Type B pancreatic cell (in vitro differentiated cells): ENCODE data around the gene DRD2. TPM values are rescaled to one million over a fixed set of nuclear protein-coding genes. Genes with fewer than 3 reads are reported as not detected.
"Not testable (repeated sequence)": the region's sequence is repeated elsewhere in the genome, so short reads cannot be mapped to it uniquely, and the experiment has no call there.

Experiments used
- DNase-seq: peaks from one replicate; pipeline ENCODE4 v3.0.0; 2021; ENCODE audit warnings: mixed read lengths; ENCODE audit not compliant: unreplicated experiment; ENCODE audit errors: extremely low spot score
- H3K27ac Mint-ChIP-seq: 2 replicates; pipeline ENCODE4 v1.8.0; 2021; ENCODE audit warnings: mild to moderate bottlenecking, mixed read lengths
- H3K27me3 Mint-ChIP-seq: 2 replicates; pipeline ENCODE4 v1.8.0; 2021; ENCODE audit warnings: mixed read lengths
- H3K36me3 Mint-ChIP-seq: 2 replicates; pipeline ENCODE4 v1.8.0; 2021; ENCODE audit warnings: mixed read lengths
- H3K4me1 Mint-ChIP-seq: one replicate; pipeline ENCODE4 v1.8.0; 2021; ENCODE audit warnings: mixed read lengths; ENCODE audit not compliant: unreplicated experiment
- H3K4me3 Mint-ChIP-seq: 2 replicates; pipeline ENCODE4 v1.8.0; 2021; ENCODE audit warnings: mild to moderate bottlenecking, mixed read lengths
- H3K9me3 Mint-ChIP-seq: 2 replicates; pipeline ENCODE4 v1.8.0; 2021; ENCODE audit warnings: mixed read lengths
- CTCF ChIP-seq: fragments of 200-600 bp; sonication (generic); conservative IDR thresholded peaks from 2 replicates; pipeline ENCODE4 v1.5.0; 2021; ENCODE audit warnings: antibody characterized with exemption, mild to moderate bottlenecking
- long read RNA-seq: library from polyadenylated mRNA; unstranded; transcript quantifications from one replicate; pipeline ENCODE4 v2.0.0, GENCODE V29; 2020
- total RNA-seq: library from RNA; stranded (reverse); gene quantifications from 2 replicates; pipeline ENCODE4 v1.2.1, GENCODE V29; 2021; ENCODE audit warnings: low replicate concordance

DRD2 gene
- total RNA-seq: 0.50 and 3.7 TPM in 2 replicates
- long read RNA-seq: 0 reads

DNA sequence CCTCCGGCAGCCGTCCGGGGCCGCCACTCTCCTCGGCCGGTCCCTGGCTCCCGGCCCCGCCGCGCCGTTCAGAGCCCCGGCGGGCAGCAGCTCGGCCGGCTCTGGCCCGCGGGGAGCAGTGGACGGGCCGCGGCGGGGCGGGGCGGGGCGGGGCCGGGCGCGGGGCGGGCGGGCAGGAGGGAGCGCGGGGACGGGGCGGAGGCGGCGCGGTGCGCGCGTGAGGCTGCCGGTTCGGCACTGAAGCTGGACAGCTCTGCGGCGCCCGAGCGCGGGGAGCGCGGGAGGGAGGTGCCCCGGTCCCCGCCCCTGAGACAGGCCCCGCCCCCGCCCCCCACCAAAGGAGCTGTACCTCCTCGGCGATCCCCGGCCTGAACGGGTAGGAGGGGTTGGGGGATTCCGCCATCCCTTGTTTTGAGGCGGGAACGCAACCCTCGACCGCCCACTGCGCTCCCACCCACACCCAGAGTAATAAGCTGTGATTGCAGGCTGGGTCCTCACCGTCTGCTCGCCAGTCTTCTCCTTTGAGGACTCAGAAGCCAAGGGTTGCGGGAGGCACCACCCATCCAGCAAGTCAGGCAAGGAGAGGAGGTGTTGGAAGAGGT lies at the start of gene DRD2:
Gene DRD2 (minus strand): TSS at position 239 of the 602 bp plus-strand sequence. CDS start 50,747 bp downstream, outside the sequence.
- Mint-ChIP-seq H3K27ac (no peak within 1 kb of the TSS), H3K4me1 (peaks cover 8% of the 10 kb centered on the region), H3K36me3 (no peaks in the 10 kb centered on the region), H3K4me3 (peak within 1 kb of the TSS; percentile 85), H3K9me3 (no peaks in the 10 kb centered on the region), H3K27me3 (peaks cover 87% of the 10 kb centered on the region)
- no peak for TF ChIP-seq CTCF
- DNase-seq: no peak

DNA sequence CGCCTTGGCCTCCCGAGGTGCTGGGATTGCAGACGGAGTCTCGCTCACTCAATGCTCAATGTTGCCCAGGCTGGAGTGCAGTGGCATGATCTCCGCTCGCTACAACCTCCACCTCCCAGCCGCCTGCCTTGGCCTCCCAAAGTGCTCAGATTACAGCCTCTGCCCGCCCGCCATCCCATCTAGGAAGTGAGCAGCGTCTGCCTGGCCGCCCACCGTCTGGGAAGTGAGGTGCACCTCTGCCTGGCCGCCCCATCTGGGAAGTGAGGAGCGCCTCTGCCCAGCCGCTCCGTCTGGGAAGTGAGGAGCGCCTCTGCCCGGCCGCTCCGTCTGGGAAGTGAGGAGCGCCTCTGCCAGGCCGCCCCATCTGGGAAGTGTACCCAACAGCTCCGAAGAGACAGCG lies 48.7 kb upstream of the DRD2 start:
- H3K9me3 Mint-ChIP-seq, H3K36me3 Mint-ChIP-seq, H3K4me1 Mint-ChIP-seq, H3K4me3 Mint-ChIP-seq, H3K27me3 Mint-ChIP-seq, DNase-seq, H3K27ac Mint-ChIP-seq: not testable (repeated sequence)

- TF ChIP-seq CTCF: no peak
- no peak overlapping the region for H3K4me3 Mint-ChIP-seq
- peaks cover 10% of the 10 kb centered on the region for H3K27me3 Mint-ChIP-seq
- H3K9me3 Mint-ChIP-seq: no peaks in the 10 kb centered on the region
- no peak for DNase-seq
- H3K36me3 Mint-ChIP-seq: no peaks in the 10 kb centered on the region
- no peaks in the 10 kb centered on the region for H3K4me1 Mint-ChIP-seq
- no peak overlapping the region for H3K27ac Mint-ChIP-seq
These were observed 46.7 kb upstream of the DRD2 start for GRCh38 chr11:113521737-113522517.

GRCh38 chr11:113519989-113520613 lies 44.9 kb upstream of the DRD2 start:
- no peaks in the 10 kb centered on the region for H3K36me3 Mint-ChIP-seq
- no peak overlapping the region for H3K4me3 Mint-ChIP-seq
- H3K27ac Mint-ChIP-seq: no peak overlapping the region
- no peak for TF ChIP-seq CTCF
- H3K27me3 Mint-ChIP-seq: peaks cover 13% of the 10 kb centered on the region
- no peaks in the 10 kb centered on the region for H3K9me3 Mint-ChIP-seq
- no peak for DNase-seq
- H3K4me1 Mint-ChIP-seq: no peaks in the 10 kb centered on the region

- no peak for TF ChIP-seq CTCF
- H3K4me1 Mint-ChIP-seq: no peaks in the 10 kb centered on the region
- H3K27ac Mint-ChIP-seq: no peak overlapping the region
- no peaks in the 10 kb centered on the region for H3K9me3 Mint-ChIP-seq
- DNase-seq: no peak
- no peak overlapping the region for H3K4me3 Mint-ChIP-seq
- H3K27me3 Mint-ChIP-seq: peaks cover 13% of the 10 kb centered on the region
- no peaks in the 10 kb centered on the region for H3K36me3 Mint-ChIP-seq
These were observed 43.7 kb upstream of the DRD2 start for GRCh38 chr11:113518716-113519495.
